Smooth muscle cell (in vitro differentiated cells): Measurements from ENCODE around the gene RRAD. TPM values are rescaled to one million over a fixed set of nuclear protein-coding genes. Genes with fewer than 3 reads are reported as not detected.

ENCODE experiments used
- DNase-seq: peaks from one replicate; lab custom pipeline; 2025; ENCODE audit not compliant: unreplicated experiment; lab: John Stamatoyannopoulos, UW
- H2AFZ ChIP-seq: fragments of 200-600 bp; sonication (generic); 2 replicates; pipeline ENCODE4 v1.6.0; 2016; ENCODE audit warnings: antibody characterized with exemption, low read depth, mild to moderate bottlenecking
- H3F3A ChIP-seq: fragments of 200-600 bp; sonication (generic); 2 replicates; pipeline ENCODE4 v1.6.0; 2017; ENCODE audit warnings: antibody characterized with exemption, low read depth
- H3K27ac ChIP-seq: fragments of 200-600 bp; sonication (generic); 2 replicates; pipeline ENCODE4 v1.5.1; 2016; ENCODE audit warnings: low read depth, mild to moderate bottlenecking
- H3K27me3 ChIP-seq: fragments of 200-600 bp; sonication (generic); 2 replicates; pipeline ENCODE4 v1.6.1; 2016; ENCODE audit warnings: low read depth, mild to moderate bottlenecking
- H3K36me3 ChIP-seq: fragments of 200-600 bp; sonication (generic); 2 replicates; pipeline ENCODE4 v1.5.1; 2016; ENCODE audit warnings: low read depth
- H3K4me1 ChIP-seq: fragments of 200-600 bp; sonication (generic); 2 replicates; pipeline ENCODE4 v1.5.1; 2016; ENCODE audit warnings: low read depth
- H3K4me2 ChIP-seq: fragments of 200-600 bp; sonication (generic); 2 replicates; pipeline ENCODE4 v1.6.0; 2016; ENCODE audit warnings: mild to moderate bottlenecking
- H3K4me3 ChIP-seq: fragments of 200-600 bp; sonication (generic); 2 replicates; pipeline ENCODE4 v1.5.1; 2016; ENCODE audit warnings: mild to moderate bottlenecking
- H3K79me2 ChIP-seq: fragments of 200-600 bp; sonication (generic); 2 replicates; pipeline ENCODE4 v1.6.0; 2016; ENCODE audit warnings: low read depth, mild to moderate bottlenecking
- H3K9ac ChIP-seq: fragments of 200-600 bp; sonication (generic); 2 replicates; pipeline ENCODE4 v1.6.0; 2016; ENCODE audit warnings: low read depth
- H3K9me3 ChIP-seq: fragments of 200-600 bp; sonication (generic); replicated peaks from 2 replicates; pipeline ENCODE4 v1.5.1; 2016; ENCODE audit warnings: low read depth
- H4K20me1 ChIP-seq: fragments of 200-600 bp; sonication (generic); 2 replicates; pipeline ENCODE4 v1.6.0; 2016; ENCODE audit warnings: low read depth
- CTCF ChIP-seq: fragments of 200-600 bp; sonication (generic); IDR thresholded peaks from 2 replicates; pipeline ENCODE4 v1.5.1; 2017; ENCODE audit warnings: borderline replicate concordance, mild to moderate bottlenecking, antibody characterized with exemption; ENCODE audit not compliant: insufficient read depth, poor library complexity, severe bottlenecking
- WGBS: methylation state at CpG from one replicate; pipeline ENCODE4 v1.1.7; 2016; ENCODE audit warnings: low lambda C conversion rate; 5-methylcytosine and 5-hydroxymethylcytosine counted together
- polyA plus RNA-seq: library from polyadenylated mRNA; unstranded; fragments of >200 nt; fragmentation: Nextera tagmentation; extraction: Ambion mirVana; gene quantifications from 2 replicates; pipeline ENCODE4 v1.2.1, GENCODE V29; 2016
- total RNA-seq: library from RNA; depleted of rRNA; stranded (reverse); fragments of >200 nt; gene quantifications from 2 replicates; pipeline ENCODE4 v1.2.3, GENCODE V29; 2014

The RRAD gene
- total and polyA plus RNA-seq, 2 experiments from 2014 or later, result 7.6 to 27.5 TPM

GRCh38 chr16:66954097-66954659 is 28.8 kb upstream of the RRAD start:
- Histone ChIP-seq H3K79me2 (no peaks in the 10 kb centered on the region), H3K9ac (no peak overlapping the region), H2AFZ (no peak overlapping the region), H3F3A (no peaks in the 10 kb centered on the region), H4K20me1 (no peaks in the 10 kb centered on the region), H3K36me3 (no peaks in the 10 kb centered on the region), H3K27me3 (peaks cover 8% of the 10 kb centered on the region), H3K9me3 (no peaks in the 10 kb centered on the region), H3K4me2 (no peak overlapping the region), H3K4me3 (no peak overlapping the region), H3K27ac (no peak overlapping the region), H3K4me1 (no peaks in the 10 kb centered on the region)
- 34% methylated on average over 8 of the region's 8 CpGs for WGBS
- TF ChIP-seq CTCF, result peak; percentile 85
- DNase-seq, result peak; percentile 13

GRCh38 chr16:66953462-66954096 is 28.2 kb upstream of the RRAD start:
- peaks cover 14% of the 10 kb centered on the region for H3K27me3 ChIP-seq
- no peaks in the 10 kb centered on the region for H3K36me3 ChIP-seq
- no peaks in the 10 kb centered on the region for H3K9me3 ChIP-seq
- no peaks in the 10 kb centered on the region for H3K4me1 ChIP-seq
- H3K79me2 ChIP-seq, result no peaks in the 10 kb centered on the region
- H3K9ac ChIP-seq, result no peak overlapping the region
- no peak overlapping the region for H3K4me2 ChIP-seq
- no peak for DNase-seq
- H3K27ac ChIP-seq, result no peak overlapping the region
- H2AFZ ChIP-seq, result no peak overlapping the region
- no peaks in the 10 kb centered on the region for H3F3A ChIP-seq
- H4K20me1 ChIP-seq, result no peaks in the 10 kb centered on the region
- WGBS, result 79% methylated on average over 10 of the region's 10 CpGs
- H3K4me3 ChIP-seq, result no peak overlapping the region
- no peak for TF ChIP-seq CTCF

GRCh38 chr16:66952430-66953110 is 27.2 kb upstream of the RRAD start:
- H2AFZ ChIP-seq, result no peak overlapping the region
- no peak overlapping the region for H3K4me2 ChIP-seq
- H3F3A ChIP-seq, result no peaks in the 10 kb centered on the region
- no peak overlapping the region for H3K4me3 ChIP-seq
- no peaks in the 10 kb centered on the region for H4K20me1 ChIP-seq
- no peak for TF ChIP-seq CTCF
- no peaks in the 10 kb centered on the region for H3K79me2 ChIP-seq
- H3K36me3 ChIP-seq, result no peaks in the 10 kb centered on the region
- no peaks in the 10 kb centered on the region for H3K4me1 ChIP-seq
- DNase-seq, result no peak
- no peak overlapping the region for H3K9ac ChIP-seq
- H3K27me3 ChIP-seq, result peaks cover 20% of the 10 kb centered on the region
- WGBS, result 90% methylated on average over 7 of the region's 7 CpGs
- H3K9me3 ChIP-seq, result no peaks in the 10 kb centered on the region
- H3K27ac ChIP-seq, result no peak overlapping the region
